8988T (cell line): ENCODE measurements around the gene OR4M1.
"Not testable (repeated sequence)": the region's sequence is repeated elsewhere in the genome, so short reads cannot be mapped to it uniquely, and the experiment has no call there.

Experiments used
- DNase-seq: peaks from one replicate; pipeline ENCODE4 v3.0.0; 2011

Gene OR4M1

GRCh38 chr14:19773204-19773603 is at the start of gene OR4M1:
Gene OR4M1 (plus strand): TSS chr14:19773504. CDS start chr14:19780323, 6,819 bp downstream.
- not testable (repeated sequence) for DNase-seq

- DNase-seq: no peak
These were observed 43.9 kb upstream of the OR4M1 start for GRCh38 chr14:19729359-19729758.

- no peak for DNase-seq
These were observed 43.5 kb upstream of the OR4M1 start for GRCh38 chr14:19729763-19730162.

GRCh38 chr14:19733893-19734292 is 39.4 kb upstream of the OR4M1 start:
- not testable (repeated sequence) for DNase-seq

GRCh38 chr14:19743256-19743655 is 30.0 kb upstream of the OR4M1 start, which contains the start of gene OR4Q3:
Gene OR4Q3 (plus strand): TSS chr14:19743571.
- DNase-seq: no peak

- DNase-seq: not testable (repeated sequence)
These were observed 21.0 kb upstream of the OR4M1 start for GRCh38 chr14:19752316-19752715.

- no peak for DNase-seq
These were observed 19.1 kb upstream of the OR4M1 start for GRCh38 chr14:19754172-19754571.

- not testable (repeated sequence) for DNase-seq
These were observed 1.8 kb upstream of the OR4M1 start for GRCh38 chr14:19771491-19771890.

GRCh38 chr14:19771895-19772430 is 1.3 kb upstream of the OR4M1 start:
- DNase-seq: no peak

- not testable (repeated sequence) for DNase-seq
These were observed 850 bp upstream of the OR4M1 start for GRCh38 chr14:19772454-19772853.

GRCh38 chr14:19775587-19775986 is 2.3 kb downstream of the OR4M1 start:
- no peak for DNase-seq

GRCh38 chr14:19785848-19786247 is 12.5 kb downstream of the OR4M1 start:
- DNase-seq: not testable (repeated sequence)

GRCh38 chr14:19787318-19787717 is 14.0 kb downstream of the OR4M1 start:
- not testable (repeated sequence) for DNase-seq

- DNase-seq: not testable (repeated sequence)
These were observed 14.8 kb downstream of the OR4M1 start for GRCh38 chr14:19788150-19788549.

GRCh38 chr14:19796520-19797108 is 23.3 kb downstream of the OR4M1 start:
- not testable (repeated sequence) for DNase-seq

- no peak for DNase-seq
These were observed 26.6 kb downstream of the OR4M1 start for GRCh38 chr14:19799880-19800279.

- DNase-seq: no peak
These were observed 27.2 kb downstream of the OR4M1 start for GRCh38 chr14:19800282-19801117.

- no peak for DNase-seq
These were observed 27.8 kb downstream of the OR4M1 start for GRCh38 chr14:19801118-19801464.

GRCh38 chr14:19803470-19803869 is 30.2 kb downstream of the OR4M1 start, which contains the start of gene OR4N2:
Gene OR4N2 (plus strand): TSS chr14:19803770. CDS start chr14:19827449, 23,679 bp downstream.
- not testable (repeated sequence) for DNase-seq

- DNase-seq: not testable (repeated sequence)
These were observed 40.0 kb downstream of the OR4M1 start for GRCh38 chr14:19813171-19813920.

- not testable (repeated sequence) for DNase-seq
These were observed 46.6 kb downstream of the OR4M1 start for GRCh38 chr14:19819879-19820278.

GRCh38 chr14:19821016-19821415 is 47.7 kb downstream of the OR4M1 start:
- DNase-seq: not testable (repeated sequence)

- no peak for DNase-seq
These were observed 49.9 kb downstream of the OR4M1 start for GRCh38 chr14:19823178-19823577.
